ENCODE measurements around the gene VLDLR. TPM values are rescaled to one million over a fixed set of nuclear protein-coding genes. Genes with fewer than 3 reads are reported as not detected.

VLDLR gene
- total RNA-seq, 4 donors from 2014 or later = 15.5 to 17.0 (median 16.8) TPM

- WGBS = 46% methylated on average over 5 of the region's 5 CpGs
- intact Hi-C loops (cut with DNase I) = no loop called here
- no peak for TF ChIP-seq EP300 (IDR thresholded peaks at IDR 0.05)
- TF ChIP-seq, protein P1, sequence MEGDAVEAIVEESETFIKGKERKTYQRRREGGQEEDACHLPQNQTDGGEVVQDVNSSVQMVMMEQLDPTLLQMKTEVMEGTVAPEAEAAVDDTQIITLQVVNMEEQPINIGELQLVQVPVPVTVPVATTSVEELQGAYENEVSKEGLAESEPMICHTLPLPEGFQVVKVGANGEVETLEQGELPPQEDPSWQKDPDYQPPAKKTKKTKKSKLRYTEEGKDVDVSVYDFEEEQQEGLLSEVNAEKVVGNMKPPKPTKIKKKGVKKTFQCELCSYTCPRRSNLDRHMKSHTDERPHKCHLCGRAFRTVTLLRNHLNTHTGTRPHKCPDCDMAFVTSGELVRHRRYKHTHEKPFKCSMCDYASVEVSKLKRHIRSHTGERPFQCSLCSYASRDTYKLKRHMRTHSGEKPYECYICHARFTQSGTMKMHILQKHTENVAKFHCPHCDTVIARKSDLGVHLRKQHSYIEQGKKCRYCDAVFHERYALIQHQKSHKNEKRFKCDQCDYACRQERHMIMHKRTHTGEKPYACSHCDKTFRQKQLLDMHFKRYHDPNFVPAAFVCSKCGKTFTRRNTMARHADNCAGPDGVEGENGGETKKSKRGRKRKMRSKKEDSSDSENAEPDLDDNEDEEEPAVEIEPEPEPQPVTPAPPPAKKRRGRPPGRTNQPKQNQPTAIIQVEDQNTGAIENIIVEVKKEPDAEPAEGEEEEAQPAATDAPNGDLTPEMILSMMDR (IDR thresholded peaks at IDR 0.05) = no peak
- no peak for TF ChIP-seq POLR2A (IDR thresholded peaks at IDR 0.05; ENCODE audit: low read depth)
- TF ChIP-seq POLR2AphosphoS5 (IDR thresholded peaks at IDR 0.05) = no peak
- peaks cover 0 to 18% (median 6%) of the 10 kb centered on the region in 4 donors for H3K4me1 ChIP-seq
- no peaks in the 10 kb centered on the region for H3K36me3 ChIP-seq
- no peaks in the 10 kb centered on the region for H3K27me3 ChIP-seq
- no peak overlapping the region for H3K4me3 ChIP-seq
- no peaks in the 10 kb centered on the region for H3K9me3 ChIP-seq
- peak overlapping the region in 2 of 4 donors; percentile 21 to 23 for H3K27ac ChIP-seq (replicated peaks in 1 of 4)
- peak; percentile 5 for DNase-seq (ENCODE audit: extremely low spot score)
Observed at GRCh38 chr9:2677915-2678889, 56.6 kb downstream of the VLDLR start.

GRCh38 chr9:2679011-2679410 lies 57.4 kb downstream of the VLDLR start:
- H3K27ac ChIP-seq (replicated peaks in 1 of 4) = no peak overlapping the region
- no peaks in the 10 kb centered on the region for H3K36me3 ChIP-seq
- WGBS = 91% methylated on average over 2 of the region's 2 CpGs

GRCh38 chr9:2681981-2682380 lies 60.4 kb downstream of the VLDLR start:
- TF ChIP-seq POLR2A (IDR thresholded peaks at IDR 0.05; ENCODE audit: low read depth) = no peak
- TF ChIP-seq, protein P1 (IDR thresholded peaks at IDR 0.05) = no peak
- no peak for TF ChIP-seq POLR2AphosphoS5 (IDR thresholded peaks at IDR 0.05)
- TF ChIP-seq EP300 (IDR thresholded peaks at IDR 0.05) = no peak
- DNase-seq (ENCODE audit: extremely low spot score) = peak; percentile 3
- no peaks in the 10 kb centered on the region for H3K9me3 ChIP-seq
- H3K4me3 ChIP-seq = no peak overlapping the region
- intact Hi-C loops (cut with DNase I) = no loop called here
- peaks cover 0 to 18% (median 6%) of the 10 kb centered on the region in 4 donors for H3K4me1 ChIP-seq
- no peak overlapping the region for H3K27ac ChIP-seq (replicated peaks in 1 of 4)
- 87% methylated on average over 1 of the region's 1 CpG for WGBS
- no peaks in the 10 kb centered on the region for H3K27me3 ChIP-seq
- no peaks in the 10 kb centered on the region for H3K36me3 ChIP-seq

More at GRCh38 chr9:2679011-2679410, 57.4 kb downstream of the VLDLR start:
- peaks cover 0 to 18% (median 6%) of the 10 kb centered on the region in 4 donors for H3K4me1 ChIP-seq
- no peaks in the 10 kb centered on the region for H3K9me3 ChIP-seq
- intact Hi-C loops (cut with DNase I) = no loop called here
- H3K4me3 ChIP-seq = no peak overlapping the region
- H3K27me3 ChIP-seq = no peaks in the 10 kb centered on the region
- TF ChIP-seq POLR2AphosphoS5 (IDR thresholded peaks at IDR 0.05) (no peak), EP300 (IDR thresholded peaks at IDR 0.05) (no peak), POLR2A (IDR thresholded peaks at IDR 0.05; ENCODE audit: low read depth) (no peak)
- TF ChIP-seq, protein P1 (IDR thresholded peaks at IDR 0.05) = no peak
- DNase-seq (ENCODE audit: extremely low spot score) = no peak

- peak; percentile 42 for DNase-seq (ENCODE audit: extremely low spot score)
- 84% methylated on average over 4 of the region's 4 CpGs for WGBS
- TF ChIP-seq POLR2A (IDR thresholded peaks at IDR 0.05; ENCODE audit: low read depth) (no peak), EP300 (IDR thresholded peaks at IDR 0.05) (no peak), POLR2AphosphoS5 (IDR thresholded peaks at IDR 0.05) (no peak)
- TF ChIP-seq, protein P1 (IDR thresholded peaks at IDR 0.05) = no peak
Observed at GRCh38 chr9:2686911-2687310, 65.3 kb downstream of the VLDLR start.

More at GRCh38 chr9:2686911-2687310, 65.3 kb downstream of the VLDLR start:
- no peaks in the 10 kb centered on the region for H3K36me3 ChIP-seq
- no peaks in the 10 kb centered on the region for H3K27me3 ChIP-seq
- no peaks in the 10 kb centered on the region for H3K9me3 ChIP-seq
- intact Hi-C loops (cut with DNase I) = no loop called here
- H3K4me3 ChIP-seq = no peak overlapping the region
- H3K4me1 ChIP-seq = no peaks in the 10 kb centered on the region
- no peak overlapping the region for H3K27ac ChIP-seq (replicated peaks in 1 of 4)
